GM19043 (cell line): Measurements from ENCODE around the gene SERPINI1.

Experiments used
- ATAC-seq: cut with Tn5 transposase; IDR thresholded peaks from one replicate; pipeline ENCODE4 v1.9.1; 2021; ENCODE audit warnings: low read depth; ENCODE audit not compliant: unreplicated experiment

The SERPINI1 gene

DNA sequence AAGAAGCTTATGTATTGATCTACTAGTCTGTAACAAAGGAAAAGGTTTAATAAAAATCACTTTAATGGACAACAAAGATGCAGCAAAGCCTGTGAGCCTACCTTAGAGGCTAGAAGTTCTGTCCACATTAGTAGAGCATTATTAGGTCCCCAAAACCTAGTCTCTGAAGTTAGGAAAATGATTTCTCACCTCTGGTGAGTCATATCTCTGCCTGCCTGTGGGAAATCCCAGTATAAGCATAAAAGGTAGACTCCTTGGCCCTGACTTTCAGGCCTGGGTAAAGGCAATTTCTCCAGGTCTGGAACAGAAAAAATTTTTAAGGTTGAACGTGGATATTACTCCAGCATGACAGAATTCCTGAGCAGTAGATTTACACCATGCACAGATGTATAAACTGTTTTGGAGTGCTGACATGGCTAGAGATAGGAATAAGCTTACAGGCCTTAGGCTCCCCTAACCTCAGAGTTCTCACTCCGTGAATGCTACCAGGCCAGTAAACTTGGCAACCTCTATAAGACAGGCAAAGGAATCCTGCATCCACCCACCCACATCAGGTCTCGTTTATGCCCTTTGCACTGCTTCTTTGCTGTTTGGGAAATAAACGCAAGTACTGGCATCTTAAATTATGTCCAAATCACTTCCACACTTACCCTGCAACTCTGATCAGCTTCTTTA, 104.1 kb downstream of the SERPINI1 start:
- no peak for ATAC-seq

DNA sequence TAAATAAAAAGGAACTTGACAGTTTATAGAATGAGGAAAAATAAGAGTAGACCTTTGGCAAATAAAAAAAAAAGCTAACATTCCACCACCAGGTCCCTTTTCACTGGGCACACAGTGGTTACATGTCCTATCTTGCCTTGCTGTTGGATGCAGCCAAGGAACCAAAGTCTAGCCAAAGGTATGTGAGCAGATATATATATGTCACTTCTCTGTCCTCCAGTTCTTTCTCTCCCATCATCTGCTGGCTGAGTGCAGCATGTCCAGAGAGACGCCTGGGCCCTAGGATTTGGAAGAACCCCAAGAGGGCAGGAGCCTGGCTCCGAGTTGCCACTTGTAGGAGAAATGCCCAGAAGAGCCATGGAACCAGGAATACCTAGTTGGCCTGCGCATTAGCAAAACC, 104.7 kb downstream of the SERPINI1 start:
- no peak for ATAC-seq

DNA sequence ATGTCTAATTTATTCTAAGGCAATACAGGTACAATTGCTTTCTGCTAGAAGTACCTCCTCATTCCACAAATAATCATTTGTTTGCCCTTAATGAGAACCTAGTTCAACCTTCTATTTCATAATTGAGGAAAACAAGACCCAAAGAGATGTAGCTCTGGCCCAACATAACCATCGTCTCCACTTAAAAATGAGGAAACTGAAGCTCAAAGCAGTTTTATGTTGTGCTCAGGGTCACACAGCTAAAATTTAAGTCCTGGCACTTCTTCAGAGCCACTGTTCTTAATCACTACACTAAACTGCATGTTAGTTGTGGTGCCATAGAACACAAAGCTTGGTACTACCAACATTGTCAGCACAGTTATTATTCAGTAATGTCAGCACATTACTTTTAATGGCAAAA, 108.0 kb downstream of the SERPINI1 start:
- no peak for ATAC-seq

DNA sequence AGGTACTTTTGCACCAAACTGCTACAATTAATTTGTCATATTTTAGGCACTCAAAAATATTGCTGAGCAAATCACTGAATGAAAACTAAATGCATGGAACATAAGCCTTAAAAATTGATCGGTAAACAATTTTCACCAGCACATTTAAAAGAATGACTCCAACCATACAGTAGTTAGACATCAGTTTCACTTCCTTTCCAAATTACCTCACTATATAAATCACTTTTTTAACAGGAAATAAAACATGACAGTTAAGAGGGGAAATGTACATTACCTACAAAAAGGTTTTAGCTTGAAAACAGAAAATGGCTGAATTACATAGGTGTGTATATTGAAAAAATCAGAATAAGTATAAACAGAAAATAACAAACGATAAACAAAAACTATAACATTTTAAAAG, 108.4 kb downstream of the SERPINI1 start:
- peak; percentile 63 for ATAC-seq

DNA sequence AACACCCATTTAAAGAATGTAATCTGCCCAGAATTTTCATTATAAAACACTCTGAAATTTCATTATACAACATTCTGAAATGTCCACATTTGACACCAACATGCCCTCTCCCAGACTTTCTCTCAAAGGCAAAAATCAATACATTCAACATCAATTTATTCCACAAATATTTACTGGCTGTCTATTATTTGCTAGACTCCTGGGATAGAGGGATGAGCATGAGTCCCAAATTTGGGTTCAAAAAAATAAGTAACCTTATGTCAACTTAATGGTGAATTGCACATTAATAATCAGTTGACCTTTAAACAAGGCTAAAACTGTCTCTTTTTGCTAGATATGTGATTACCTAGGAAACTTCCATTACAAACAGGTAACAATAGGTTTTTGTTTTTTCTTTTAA, 109.0 kb downstream of the SERPINI1 start:
- no peak for ATAC-seq

DNA sequence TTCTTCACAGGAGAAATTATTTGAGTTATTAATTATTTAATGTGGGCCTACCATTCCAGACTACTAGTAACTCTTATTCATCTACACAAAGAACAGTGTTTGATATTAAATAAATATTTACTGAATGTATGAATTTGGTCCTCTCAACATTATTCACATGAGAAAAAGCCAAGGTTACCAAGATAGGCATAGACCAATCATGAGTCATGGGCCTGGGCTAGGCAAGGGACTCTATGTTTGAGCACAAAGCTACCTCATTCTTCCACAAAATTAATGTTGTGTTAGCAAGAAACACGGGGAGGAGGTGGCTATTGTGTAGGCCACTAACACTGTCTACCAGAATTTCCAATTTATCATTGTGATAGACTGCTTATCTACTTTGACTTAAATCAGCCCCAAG, 115.7 kb downstream of the SERPINI1 start:
- ATAC-seq = no peak

DNA sequence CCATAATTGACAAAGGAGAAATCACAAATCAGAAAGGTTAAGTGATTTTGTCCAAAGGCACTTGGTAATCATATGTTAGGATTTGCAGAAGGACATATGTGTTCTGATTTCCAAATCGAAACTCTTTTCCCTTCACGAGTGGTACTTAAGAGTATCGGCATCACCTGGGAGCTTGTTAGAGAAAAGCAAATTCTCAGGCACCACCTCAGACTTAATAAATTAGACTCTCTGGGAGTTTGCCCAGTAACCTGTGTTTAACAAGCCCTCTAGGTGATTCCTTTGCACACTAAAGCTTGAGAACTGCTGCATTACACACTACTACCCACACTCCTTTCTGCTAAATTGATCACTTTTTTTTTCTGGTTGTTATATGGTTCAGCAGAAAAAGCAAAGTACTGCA, 116.2 kb downstream of the SERPINI1 start:
- no peak for ATAC-seq

DNA sequence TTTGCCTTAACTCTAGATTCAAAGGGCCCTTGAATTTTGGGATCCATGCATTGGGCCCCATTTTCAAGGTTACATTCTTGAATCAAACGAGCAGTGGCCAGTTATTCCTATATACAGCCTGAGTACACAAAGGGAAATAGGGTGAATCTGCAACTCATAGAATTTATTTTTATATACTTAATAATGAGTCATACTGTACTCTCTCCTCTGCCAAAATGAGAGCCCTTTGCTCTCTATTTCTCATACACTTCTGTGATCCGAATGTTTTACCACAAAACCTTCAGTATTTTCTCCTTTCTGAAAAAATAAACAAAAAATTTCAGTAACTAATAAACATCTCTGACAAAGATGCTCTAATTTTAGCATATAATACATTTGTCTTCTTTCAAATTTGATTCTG, 116.7 kb downstream of the SERPINI1 start:
- no peak for ATAC-seq

DNA sequence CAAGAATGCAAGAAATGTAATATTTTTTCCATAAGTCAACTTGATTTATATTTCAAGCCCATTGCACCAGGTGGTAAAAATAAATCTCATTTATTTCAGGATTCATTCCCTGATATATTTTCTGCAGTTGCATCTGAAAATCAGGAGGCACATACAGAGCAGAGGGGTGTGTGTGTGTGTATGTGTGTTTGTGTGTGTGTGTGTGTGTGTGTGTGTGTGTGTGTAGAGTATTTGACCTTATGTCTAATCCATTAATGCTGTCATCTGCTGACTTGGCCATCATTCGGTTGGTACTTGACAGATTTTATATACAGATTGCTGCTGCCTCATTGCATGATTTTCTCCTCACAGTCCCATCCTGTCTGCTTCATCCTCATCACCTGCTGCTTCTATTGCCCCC, 118.5 kb downstream of the SERPINI1 start:
- no peak for ATAC-seq

DNA sequence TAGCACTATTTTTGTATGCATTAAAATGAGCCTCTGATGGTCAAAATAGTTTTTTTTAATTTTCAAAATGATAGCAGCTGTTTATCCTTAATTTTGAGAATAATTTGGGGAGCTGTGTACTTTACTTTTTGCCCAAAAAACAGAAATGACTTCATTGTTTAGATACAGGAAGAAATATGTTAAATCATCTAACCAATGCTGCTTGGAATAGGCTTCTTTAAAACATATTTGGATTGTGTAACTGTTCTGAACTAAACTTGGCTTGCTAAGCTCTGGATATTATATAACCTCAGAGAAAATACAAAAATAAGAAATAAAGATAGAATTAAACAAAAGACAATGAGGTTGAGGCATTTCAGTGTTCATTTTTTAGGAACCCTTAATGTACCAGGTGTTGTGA, 119.3 kb downstream of the SERPINI1 start:
- ATAC-seq = no peak

DNA sequence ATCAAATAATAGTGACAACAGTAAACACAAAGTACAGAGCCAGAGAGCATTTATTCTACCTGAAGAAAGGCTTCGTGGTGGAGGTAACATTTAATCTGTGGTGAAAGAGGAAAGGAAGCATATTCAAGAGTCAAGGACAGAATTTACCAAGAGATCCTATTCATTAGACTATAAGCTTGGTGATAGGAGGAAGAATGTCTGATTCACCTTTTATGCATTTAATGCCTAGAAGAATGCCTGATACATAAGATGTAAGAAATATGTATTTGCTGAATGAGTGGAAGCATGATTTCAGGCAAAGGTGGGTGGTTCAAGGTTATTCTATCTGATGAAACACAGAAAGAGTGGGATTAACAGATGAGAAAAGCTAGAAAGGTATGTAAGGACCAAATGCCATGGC, 119.8 kb downstream of the SERPINI1 start:
- ATAC-seq = no peak

DNA sequence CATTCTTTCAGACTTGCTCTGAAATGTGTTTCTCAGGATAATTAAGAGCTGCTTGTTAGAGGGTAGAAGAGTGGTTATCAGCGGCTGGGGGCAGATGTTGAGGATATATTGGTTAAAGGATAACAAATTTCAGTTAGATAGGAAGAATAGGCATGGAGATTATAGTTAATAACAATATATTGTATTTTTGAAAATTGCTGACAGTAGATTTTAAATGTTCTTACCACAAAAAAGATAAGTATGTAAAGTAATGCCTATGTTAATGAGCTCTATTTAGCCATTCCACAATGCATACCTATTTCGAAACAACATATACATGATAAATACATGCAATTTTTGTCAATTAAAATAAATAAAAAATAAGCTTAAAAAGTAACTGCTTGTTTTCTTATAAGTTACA, 123.3 kb downstream of the SERPINI1 start:
- no peak for ATAC-seq

DNA sequence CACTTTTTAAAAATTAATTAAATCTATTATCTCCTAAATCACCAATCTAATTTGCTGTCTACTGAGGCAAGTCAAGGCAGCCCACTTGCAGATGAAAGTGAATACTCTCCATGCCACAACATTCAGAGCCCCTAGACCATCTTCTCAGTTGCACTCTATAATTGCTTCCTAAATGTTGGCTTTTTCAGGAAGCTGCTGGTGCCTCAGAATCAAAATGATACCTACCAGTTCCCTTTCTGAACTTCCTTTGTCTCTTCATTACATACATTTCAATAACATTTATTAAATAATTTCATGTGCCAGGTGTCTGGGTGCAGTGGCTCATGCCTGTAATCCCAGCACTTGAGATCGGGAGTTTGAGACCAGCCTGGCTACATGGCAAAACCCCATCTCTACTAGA, 124.1 kb downstream of the SERPINI1 start:
- ATAC-seq = no peak

DNA sequence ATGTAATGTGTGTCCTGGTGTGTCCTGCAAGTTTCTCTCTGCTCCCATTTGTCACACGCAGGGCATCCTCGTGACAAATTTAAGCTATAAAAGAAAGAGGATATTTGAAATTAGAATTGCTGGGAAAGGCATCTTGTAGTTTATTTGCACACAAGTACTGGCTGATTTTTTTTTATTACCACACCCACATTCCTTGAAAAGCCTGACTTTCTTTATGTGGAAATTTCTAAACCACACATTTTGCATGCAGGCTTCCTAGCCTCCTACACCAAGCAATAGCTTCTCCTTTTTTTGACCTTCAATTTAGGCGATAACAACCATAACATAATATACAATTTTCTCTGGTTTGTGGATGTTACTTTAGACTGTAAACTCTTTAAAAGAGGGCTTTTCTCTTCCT, 126.1 kb downstream of the SERPINI1 start:
- ATAC-seq = no peak

DNA sequence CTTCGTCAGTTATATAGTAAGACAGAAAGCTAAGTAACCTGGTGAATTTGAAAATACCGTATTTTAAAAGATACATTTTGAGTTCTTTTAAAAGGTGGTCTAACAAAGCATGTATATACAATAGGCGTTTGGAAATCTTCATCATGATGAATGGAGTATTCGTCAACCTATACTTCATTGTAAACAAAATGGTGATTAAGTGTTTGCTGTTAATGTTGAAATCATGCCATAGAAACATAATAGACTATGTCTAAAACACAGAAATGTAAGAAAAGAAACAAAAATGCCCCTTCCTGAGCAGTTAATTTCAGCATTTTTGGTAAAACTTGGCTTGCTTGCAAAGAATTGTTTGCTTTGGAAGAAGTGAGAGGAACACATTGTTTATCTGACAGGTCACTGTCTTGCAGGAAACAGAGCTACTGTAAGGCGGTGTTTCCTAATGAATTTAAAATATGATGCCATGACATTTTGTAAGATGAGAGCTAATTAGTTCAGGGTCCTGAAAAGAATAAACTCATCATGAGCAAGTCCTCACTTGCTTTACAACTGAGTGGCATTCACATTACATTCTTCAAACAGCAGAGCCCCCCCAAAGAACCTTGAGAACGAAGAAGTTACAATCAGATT, 126.7 kb downstream of the SERPINI1 start:
- ATAC-seq = no peak

DNA sequence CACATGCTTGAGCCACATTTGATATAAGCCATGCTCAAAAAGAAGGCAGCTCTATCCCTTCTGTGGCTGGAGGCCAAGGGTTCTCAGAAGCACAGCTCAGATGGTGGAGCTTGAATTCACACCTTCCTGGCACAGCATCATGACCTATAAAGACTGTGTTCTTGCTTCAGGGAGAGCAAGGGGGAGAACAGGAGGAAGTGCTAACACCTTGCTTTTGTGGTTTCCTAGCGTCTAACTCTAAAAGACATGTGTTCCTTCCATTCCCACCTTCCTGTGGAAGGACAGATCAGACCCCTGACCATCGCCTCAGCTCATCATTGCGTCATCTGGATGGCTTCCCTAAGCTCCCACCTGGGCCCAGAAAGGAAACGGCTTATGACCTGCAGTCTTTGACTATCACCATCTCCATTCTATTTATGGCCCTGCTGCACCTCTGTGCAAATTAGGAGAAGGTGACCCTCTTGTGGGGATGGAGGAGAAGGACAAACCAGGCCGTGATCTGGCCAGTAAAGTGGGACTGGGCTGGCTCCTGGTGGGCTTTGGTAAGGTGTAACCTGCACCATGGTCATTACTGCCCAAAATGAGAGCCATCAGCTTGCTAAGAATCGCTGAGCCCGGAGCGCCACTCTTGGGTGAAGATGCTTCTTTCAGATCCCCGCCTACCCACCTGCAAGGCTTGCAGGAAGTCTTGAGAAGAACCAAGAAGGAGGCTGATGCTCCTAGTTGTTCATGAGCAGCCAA, 128.5 kb downstream of the SERPINI1 start:
- no peak for ATAC-seq

DNA sequence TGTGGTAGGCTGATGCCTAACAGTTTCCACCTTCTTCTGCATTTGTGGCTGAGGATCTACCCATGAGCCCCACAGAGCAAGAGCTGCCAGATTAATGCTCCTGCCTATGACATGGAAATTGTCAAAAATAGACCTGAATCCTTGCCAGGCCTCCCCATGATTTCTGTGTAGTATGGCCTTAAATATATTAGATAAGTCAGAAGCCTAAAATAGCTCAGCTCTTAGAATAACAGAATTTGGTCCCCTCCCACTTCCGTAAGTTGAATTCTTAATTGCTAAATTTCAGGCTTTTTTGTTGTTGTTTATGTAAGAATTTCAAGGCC, 129.0 kb downstream of the SERPINI1 start:
- ATAC-seq = no peak

DNA sequence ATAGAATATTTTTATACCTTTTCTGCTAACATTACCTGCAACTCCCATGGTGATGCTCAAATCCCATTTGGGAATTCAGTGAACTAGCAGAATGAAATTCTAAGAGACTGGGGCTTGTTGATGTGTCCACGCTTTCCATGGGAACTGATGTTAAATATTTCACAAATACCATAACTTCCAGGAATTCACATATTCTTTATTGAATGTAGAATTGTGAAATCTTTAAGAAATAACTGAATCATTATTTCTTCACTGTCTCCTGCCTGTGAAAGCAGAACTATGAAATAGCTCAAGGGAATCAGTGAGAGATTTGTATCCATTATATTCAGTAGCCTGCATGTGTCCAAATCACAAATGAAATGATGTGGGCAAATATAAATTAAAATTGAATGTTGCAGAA, 130.8 kb downstream of the SERPINI1 start:
- ATAC-seq = no peak

DNA sequence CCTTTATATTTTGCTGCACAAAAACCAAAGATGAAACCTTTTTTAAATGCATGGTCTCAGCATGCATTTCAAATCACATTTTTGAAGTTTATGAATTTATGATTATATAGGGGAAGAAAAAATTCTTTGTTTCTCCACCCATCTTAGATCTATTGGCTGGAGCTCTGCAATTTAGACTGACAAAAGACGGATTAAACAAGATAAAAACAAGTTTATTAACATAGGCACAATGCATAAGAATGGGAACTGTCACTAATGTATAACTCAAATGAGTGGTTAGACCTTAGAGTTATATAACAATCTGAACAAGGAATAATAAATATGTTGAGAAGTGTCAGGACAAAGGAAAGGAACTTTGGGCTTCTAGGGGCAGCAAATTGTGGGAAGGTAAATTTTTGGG, 132.5 kb downstream of the SERPINI1 start:
- ATAC-seq = no peak

DNA sequence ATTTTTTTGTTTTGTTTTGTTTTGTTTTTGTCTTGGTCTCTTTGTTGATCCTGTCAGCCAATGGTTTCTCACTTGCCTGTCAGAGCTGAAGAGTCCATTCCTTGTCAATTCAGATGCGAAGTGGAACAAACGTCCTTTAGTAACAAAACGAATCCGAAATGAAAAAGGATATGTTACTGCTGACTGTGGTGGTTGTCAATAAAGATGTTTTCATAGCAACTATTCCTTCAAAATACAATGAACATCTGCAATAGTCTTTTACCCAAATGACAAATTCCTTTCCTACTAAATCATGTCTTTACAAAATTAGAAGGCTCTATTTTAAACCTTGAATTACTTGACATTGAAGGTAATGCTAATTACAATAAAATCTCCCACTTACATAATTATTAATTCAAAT, 134.7 kb downstream of the SERPINI1 start:
- no peak for ATAC-seq

DNA sequence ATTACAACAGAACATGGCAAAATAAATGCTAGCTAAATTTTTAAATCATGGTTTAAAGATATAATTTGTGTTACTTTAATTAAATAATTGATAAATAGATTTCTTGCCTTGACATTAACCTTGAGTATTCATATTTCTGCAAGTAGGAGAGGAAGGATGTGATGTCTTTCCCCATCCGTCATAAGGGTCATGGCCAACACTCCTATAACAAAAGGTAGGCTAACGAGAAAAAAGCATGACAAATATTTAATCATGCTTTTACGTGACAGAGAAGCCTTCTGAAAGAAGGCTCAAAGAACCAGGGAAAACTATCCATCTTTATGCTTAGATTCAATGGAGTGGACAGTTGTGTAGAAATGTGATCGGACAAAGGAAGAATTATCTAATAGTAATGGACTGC, 135.2 kb downstream of the SERPINI1 start:
- ATAC-seq = no peak

DNA sequence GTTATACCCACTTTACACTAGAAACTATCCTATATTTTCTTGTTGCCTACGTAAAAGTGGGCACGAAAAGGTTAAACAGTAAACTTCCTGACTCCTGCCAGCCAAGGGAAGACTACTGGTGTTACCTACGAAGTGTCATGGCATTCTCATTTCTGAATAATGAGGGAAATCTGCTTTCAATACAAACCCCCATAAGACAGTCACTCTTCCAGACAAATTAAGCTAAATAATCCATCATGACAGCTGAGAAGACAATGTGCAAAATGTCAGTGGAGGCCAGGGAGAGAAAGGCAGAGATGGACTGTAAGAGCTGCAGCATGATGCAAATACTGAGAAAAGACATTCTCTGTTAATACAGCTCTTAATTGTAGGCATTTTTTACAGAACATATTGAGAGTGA, 136.5 kb downstream of the SERPINI1 start:
- ATAC-seq = no peak
